Stromal cell of bone marrow (primary cell): ENCODE results near the gene CRBN.

Experiments
- DNase-seq: peaks from one replicate; pipeline ENCODE4 v3.0.0-alpha.2; 2012; ENCODE audit warnings: low read depth

Gene CRBN

GRCh38 chr3:3170998-3171397 is 8.5 kb downstream of the CRBN start:
- DNase-seq = no peak

- DNase-seq = no peak
Measured at GRCh38 chr3:3165650-3166049, 13.8 kb downstream of the CRBN start.

DNA sequence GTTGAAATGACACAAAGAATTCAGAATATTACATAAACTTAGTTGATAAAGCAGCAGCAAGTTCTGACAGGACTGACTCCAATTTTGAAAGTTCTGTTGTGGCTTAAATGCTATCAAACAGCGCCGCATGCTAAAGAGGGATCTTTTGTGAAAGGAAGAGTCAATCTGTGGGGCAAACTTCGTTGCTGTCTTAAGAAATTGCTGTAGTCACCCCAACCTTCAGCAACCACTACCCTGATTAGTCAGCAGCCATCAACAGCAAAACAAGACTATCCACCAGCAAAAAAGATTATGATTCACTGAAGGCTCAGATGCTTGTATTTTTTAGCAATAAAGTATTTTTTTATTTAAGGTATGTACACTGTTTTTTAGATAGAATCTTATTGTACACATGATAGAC is 14.2 kb downstream of the CRBN start:
- no peak for DNase-seq

- no peak for DNase-seq
Measured at GRCh38 chr3:3160826-3161225, 18.7 kb downstream of the CRBN start.

DNA sequence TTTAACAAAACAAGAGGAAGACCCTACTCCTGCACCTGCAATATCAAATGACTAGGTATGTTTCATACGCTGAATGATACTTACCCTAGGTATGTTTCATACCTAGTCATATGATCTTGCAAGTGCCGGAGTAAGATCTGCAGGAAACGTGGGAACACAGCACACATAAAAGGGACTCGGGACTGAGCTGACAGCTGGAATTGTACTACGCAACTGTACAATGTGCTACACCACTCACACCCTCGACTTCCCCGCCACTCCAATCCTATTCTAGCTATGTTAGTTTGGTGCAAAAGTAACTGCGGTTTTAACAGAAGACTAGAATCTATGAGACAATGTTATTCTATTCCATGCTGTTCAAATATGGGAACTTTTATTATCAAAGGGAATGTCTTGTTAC is 22.0 kb downstream of the CRBN start:
- DNase-seq = no peak

DNA sequence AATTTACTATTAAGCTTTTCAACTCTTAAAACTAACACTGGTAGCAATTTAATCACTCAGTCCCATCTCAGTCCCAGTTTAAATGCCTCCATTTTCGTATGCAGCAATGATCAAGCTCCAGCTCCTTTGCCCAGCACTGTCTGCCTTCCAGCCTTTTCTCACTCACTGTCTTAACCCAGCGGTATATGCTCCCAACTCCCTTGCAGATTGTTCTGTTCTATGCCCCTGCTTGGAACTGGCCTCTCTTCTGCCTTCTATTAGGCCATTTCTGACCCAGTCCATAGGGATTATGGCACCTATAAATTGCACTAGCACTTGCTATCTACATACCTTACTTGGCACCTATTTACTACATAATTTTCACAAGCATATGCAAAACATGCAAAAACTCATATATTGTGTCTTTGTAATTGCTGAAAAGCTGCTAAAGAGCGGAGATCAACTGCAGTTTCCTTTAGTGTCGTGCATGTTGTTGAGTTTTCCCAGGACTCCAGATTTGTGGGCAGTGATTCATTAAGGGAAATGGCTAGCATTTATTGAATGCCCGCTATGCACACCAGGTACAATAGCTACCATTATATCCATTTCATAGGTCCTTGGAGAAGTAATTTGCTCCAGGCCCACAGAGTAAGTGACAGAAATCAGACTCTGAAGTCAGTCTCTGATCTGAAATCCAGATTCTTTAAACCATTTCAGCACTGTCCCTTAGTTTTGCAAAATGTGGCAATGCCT is 24.4 kb downstream of the CRBN start:
- DNase-seq = no peak

GRCh38 chr3:3151513-3151912 is 28.0 kb downstream of the CRBN start:
- DNase-seq = no peak

GRCh38 chr3:3149560-3149959 is 29.9 kb downstream of the CRBN start:
- no peak for DNase-seq

DNA sequence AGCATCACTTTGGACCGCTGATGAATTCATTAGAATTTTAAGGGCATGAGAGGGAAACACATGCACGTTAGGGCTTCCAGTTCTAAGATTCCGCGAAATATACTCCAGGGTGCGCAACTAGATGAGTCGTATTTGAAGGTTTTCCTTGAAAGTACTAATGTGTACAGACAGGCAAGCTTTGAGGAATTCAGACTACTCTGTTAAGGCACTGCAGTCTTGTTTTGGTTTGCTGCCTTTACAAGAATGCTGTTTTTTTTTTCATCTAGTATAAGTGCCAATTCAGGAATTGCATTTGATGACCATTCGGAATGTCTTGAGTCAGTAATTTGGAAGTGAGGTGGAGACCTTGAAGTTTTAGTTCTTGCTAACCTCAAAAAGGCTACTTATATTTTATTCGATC is 33.7 kb downstream of the CRBN start:
- DNase-seq = no peak

DNA sequence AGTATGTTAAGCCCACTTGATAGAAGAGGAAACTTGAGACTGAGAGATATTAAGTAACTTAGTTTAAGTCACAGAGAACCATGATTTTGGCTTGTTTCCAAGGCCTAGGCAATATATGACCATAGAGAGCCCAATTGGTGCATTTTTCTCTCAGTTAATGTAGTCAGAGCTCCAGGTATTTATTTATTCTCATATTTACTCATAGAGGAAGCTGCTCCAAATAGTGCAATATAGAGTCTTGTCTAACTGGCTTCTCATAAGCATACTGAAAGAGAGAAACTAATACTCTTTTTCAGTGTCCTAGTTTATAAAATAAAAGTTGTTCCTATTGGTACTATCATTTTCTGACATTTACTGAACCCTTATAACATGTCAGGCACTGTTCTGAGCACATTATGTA is 37.6 kb downstream of the CRBN start:
- no peak for DNase-seq

- no peak for DNase-seq
Measured at GRCh38 chr3:3137526-3137925, 42.0 kb downstream of the CRBN start.

DNA sequence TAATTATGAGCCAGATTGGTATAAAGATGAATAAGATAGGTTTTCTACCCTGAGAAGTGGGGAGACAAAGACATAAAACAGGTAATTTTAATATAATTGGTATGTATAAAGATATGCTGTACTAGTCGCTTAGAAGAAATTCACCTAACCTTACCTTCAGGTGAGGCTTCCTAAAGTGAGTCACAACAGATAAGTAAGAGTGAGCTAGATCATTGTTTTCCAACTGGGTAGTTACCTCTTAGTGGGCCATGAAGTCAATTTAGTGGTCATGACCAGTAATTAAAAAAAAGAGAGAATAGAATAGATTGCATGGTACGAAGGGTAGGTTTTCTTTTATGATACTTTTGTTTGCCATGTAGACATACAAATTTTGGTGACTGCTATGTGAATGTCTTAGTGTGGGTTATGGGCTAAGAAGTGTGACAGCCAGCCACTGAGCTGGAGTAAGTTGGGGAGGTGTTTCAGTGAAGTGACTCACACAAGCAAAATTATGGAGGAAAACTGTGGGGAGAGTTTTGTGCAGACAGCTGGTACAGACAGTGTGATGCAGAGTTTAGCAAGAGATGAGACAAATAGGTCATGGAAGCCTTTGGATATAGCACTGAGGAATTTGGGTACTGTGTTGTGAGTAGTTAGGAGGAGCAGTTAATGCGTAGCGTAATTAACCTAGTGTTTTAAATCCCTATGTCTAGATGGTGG is 44.6 kb downstream of the CRBN start:
- no peak for DNase-seq

GRCh38 chr3:3133500-3133899 is 46.0 kb downstream of the CRBN start:
- no peak for DNase-seq

- DNase-seq = no peak
Measured at GRCh38 chr3:3129579-3129978, 49.9 kb downstream of the CRBN start.

DNA sequence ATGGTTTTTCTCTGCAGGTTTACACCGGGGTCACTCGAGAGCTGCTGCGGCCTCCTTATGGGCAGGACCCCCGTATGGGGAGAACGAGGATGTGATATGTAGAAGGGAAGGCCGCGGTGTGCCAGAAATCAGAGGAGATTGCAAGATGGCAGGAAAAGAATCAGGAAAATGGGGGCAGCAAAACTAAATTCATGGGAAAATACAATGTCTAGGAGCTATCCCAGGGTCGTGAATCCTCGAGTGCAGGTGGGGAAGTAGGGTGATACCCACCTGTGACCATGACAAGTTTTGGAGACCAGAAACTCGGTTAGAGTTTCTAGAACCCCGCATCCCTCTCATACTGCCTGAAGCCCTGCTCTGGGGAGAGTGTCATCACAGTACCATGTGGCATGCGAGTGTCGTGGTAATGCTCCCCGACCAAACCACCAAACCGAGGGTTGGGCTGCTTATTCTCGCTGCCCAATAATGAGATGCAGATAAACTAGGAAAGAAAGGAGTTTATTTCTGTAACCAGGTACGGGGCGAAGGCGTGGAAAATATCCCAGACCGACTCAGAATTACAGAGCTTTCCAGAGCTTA is 52.0 kb downstream of the CRBN start:
- DNase-seq = no peak

- DNase-seq = peak; percentile 87
Measured at GRCh38 chr3:3126477-3127431, 52.7 kb downstream of the CRBN start, which contains the start of gene TRNT1. TSS of gene TRNT1 (plus strand) at chr3:3126940. CDS start at chr3:3129041, 2,101 bp downstream.

DNA sequence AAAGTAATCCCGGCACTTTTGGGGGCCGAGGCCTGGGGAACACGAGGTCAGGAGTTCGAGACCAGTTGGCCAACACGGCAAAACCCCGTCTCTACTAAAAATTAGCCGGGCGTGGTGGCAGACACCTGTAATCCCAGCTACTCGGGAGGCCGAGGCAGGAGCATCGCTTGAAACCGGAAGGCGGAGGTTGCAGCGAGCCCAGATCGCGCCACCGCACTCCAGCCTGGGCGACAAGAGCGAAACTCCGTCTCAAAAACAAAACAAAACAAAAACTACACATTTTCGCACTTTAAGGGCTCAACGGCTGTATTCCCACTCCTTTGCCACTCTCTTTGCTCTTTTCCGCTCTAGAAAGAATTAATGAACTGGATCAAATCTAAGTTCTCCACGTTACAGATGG is 53.5 kb downstream of the CRBN start:
- no peak for DNase-seq

GRCh38 chr3:3119393-3119851 is 60.1 kb downstream of the CRBN start:
- DNase-seq = no peak

DNA sequence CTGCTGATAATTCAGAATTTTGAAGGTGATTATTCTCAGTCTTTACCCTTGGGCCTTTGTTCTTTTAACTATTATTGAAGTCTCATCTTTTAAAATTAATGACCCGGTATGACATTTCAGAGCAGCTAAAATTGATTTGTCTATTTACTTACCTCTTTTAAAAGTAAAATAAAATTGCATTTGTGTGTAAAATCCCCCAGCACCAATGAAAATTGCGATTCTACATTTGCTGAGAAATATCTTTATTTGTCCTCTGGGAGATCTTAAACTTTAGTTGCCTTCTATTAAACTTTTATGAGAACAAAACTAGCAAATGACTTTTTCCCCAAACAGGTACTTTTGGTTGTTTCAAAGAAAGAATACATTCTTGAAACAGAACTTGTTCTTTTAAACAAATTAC is 61.8 kb downstream of the CRBN start:
- DNase-seq = no peak

- no peak for DNase-seq
Measured at GRCh38 chr3:3113042-3113709, 66.3 kb downstream of the CRBN start.

DNA sequence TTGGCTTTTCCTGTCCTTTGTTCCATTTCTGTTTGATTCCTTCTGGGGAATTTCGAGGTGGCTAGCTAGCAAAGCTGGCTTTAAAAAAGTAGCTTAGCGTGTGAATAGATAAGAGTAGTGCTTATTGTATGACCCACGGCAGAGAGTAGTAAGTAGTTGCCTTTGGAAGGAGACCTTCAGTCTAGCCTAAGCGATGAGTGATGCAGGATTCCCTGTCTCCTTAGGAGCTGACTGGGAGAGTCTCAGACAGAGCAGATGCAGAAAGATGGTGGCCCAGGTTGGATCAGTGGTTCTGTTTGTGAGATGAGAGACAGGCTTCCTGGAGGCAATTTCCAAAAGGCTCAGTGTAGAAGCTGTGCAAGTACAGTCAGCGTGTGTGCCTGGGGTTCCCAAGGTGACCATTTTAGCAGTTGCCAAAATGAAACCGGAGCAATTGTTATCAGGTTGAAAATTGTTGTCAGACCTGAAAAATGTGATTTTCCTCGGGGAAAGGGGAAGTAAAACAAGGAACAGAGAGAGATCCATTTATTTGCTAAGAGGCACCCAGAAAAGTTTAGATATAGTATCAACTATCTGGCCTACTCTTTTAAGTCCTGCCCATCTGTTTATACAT is 68.6 kb downstream of the CRBN start:
- no peak for DNase-seq
